Measurements from ENCODE around the gene GPAM.
"Not testable (repeated sequence)": the region's sequence is repeated elsewhere in the genome, so short reads cannot be mapped to it uniquely, and the experiment has no call there.

The GPAM gene

DNA sequence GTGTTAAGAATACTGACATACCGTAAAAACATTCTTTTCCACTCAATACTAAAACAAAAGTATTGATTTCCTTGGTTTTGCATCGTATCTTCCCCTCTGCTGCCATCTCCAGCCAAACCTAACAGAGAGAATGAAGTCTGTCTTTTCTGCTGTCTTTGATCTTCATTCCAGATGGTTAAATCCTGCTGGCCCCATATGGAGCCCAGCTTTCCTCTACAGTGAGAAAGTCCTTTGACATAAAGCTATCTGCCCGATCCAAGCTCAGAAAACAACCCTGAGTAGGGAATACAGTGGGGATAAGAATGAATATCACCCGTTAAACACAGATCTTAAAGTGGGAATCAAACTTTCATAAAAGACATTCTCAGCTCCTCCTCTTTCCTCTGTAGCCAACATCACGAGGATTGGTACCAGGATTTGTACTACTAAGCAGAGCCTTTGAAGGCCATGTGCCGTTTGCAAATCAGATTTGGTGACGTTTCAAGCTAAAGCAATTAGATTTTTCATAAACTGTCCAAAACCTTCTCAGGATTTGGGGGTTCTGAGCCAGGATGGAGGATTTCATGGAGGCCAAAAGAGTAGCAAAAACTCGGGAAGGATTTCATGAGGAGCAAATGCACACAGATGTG is 30.8 kb upstream of the GPAM start:
- no peak for DNase-seq

DNA sequence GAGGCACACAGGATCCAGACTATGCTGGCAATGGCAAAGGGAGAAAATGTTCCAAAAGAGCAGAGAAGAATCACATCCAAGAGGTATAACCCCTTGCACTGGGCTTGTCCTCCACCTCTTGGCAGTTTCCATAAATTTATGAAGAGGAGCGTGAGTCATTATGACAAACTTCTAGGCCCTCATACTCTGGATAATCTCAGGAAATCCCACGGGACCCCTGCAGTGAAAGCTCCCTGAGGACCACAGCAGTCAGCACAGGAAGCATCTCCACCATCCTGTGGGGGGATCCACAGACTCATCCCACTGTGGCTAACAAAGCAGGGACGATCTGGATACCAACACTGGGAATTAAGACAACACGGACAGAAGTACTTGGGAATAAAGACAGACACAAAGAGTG is 30.3 kb upstream of the GPAM start:
- DNase-seq: no peak

DNA sequence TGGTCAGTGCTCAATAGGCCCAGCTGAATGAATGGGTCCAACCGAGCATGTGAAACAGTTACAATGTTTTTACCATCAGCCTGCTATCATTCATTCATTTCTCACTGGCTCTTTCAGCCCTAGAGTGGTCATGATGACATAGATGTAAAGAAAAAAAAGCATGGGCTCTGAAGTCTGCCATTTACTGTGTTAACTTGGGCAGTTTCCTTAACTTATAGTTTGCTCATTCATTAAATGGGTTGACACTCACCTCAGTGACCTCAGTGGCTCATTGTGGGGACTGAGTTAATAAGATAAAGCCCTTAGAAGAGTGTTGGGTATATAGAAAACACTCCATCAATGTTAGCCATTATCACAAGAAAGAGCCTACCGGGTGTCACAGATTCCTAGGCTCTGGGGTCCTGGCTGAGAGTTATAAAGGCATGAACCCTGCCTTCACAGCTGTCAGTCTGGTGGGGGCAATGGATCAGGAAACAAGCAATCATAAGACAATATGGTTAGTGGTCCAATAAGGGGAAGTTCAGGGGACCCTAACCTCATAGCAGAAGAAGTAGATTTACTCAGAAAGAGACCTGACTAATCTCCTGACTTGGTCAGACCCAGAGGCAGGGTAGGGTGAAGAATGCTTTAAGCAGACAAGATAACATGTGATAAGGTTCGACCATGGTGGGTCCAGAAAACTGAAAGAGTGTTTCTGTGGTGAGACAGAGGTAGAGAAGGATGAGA is 29.7 kb upstream of the GPAM start:
- no peak for DNase-seq

DNA sequence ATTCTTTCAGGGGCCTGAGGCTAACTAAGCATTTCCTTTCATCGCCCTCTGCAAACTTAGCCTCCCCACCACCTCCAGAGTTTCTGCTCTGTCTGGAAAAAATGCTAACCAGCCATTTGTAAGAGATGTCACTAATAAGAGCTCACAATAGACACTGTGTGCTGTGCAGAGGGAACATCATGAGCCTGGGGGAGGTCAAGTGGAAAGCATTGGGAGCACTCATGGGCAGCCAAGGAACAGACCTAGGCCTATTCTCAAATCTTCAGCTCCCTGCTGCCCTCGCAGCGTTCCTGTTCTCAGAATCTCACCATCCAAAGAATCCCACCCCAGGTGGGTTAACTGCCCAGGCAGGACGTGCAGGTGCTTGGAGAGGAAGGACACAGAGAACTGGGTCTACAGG is 27.1 kb upstream of the GPAM start:
- no peak for DNase-seq

DNA sequence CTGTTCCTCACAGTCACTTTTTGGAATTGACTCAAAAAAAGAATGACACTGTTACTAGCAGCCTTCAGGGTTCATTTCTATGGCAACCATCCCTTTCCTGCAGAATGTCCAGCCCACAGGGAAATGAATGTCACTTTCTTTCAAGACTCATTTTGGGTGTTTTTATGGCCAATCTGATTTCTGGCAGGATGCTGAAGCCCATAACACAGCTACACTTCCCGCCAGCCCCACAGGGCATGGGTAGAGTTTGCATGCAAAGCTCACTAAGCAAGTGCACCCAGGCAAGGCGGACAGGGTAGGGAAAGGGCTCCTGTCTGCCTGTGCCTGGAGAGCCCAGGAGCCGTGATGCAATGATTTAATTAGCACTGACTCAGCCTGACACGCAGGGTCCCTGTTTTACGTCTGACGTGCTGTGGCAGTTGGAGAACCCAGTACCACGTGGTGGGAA is 26.1 kb upstream of the GPAM start:
- no peak for DNase-seq

DNA sequence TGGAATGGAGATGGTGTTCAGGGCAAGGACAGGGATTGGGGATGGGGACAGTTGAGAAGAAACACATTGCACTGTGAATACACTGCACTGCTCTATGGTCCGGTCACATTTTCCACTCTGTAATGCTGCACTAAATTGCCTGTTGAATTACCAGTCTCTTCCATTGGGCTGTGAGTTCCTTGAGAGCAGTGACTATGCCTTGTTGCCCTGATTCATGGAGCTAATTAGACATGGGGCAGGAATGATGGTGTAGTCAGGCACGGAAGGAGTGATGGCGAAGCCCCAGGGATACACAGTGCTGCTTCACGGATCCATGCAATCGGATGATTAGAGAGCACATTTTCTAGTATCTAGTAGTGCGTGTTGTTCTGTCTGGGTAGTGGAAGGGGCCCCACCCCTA is 25.4 kb upstream of the GPAM start:
- no peak for DNase-seq

GRCh38 chr10:112208292-112208691 is 24.7 kb upstream of the GPAM start:
- no peak for DNase-seq

GRCh38 chr10:112203328-112204076 is 19.9 kb upstream of the GPAM start:
- no peak for DNase-seq

DNA sequence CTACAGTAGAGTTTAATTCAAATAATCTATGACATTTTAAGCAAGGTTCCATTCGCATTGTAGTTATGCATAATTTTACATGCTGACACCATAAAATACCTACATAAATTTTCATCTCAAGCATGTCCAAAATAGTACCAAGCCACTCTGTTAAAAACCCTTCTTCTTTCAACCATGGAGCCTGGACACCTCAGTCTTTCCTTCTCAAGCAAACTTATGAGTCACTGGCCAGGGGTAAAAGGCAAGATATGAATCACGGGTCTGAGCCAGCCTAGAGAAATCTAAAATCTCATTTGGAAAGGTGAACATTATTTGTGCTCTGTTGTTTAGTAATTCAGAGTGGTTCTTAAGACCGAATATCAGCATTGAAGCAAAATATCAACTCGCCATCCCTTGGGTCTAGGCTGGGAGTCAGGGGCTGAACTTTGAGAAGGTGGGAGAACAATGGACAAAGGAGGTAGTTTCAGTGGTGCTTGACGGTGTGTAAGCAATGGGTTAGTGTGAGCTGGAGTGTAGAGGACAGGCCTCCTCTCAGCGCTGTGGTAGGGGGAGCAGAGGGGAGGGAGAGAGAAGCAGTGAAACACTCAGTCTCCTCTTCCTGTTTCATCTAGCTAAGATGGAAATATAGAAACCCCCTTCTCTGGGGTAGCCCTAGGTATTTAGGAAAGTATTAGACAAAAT is 19.1 kb upstream of the GPAM start:
- DNase-seq: no peak

DNA sequence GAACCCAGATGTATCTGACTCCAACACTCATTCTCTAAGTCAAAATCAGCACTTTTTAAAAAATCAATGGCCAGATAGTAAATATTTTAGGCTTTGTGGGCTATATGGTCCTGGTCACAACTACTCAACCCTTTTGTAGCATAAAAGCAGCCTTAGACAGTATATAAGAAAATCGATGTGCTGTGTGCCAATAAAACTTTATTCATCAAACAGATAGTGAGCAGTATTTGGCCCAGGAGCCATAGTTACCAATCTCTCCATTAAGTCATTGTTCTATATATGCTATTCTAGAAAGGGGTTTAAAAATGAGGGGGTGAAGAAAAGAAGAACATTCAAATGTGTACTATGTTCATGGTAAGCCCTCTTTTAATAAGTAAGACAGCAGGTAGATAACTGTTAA is 18.5 kb upstream of the GPAM start:
- no peak for DNase-seq

DNA sequence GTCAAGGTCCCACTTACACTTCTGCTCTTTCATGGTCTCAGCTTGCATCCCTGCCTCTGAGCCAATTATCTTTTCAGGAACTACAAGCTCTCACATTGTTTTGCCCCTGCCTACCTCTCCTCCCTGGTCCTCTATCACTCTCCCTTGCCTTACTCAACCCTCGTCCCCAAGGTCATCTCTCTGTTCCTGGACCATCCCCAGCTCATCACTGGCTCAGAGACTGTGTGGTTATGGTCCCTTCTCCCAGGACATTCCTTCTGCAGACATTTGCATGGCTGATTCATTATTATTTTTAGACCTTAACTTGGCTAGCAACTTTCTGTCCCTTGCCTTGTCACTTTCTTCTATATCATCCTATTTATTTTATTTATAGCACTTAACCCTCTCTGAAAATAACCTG is 17.8 kb upstream of the GPAM start:
- no peak for DNase-seq

DNA sequence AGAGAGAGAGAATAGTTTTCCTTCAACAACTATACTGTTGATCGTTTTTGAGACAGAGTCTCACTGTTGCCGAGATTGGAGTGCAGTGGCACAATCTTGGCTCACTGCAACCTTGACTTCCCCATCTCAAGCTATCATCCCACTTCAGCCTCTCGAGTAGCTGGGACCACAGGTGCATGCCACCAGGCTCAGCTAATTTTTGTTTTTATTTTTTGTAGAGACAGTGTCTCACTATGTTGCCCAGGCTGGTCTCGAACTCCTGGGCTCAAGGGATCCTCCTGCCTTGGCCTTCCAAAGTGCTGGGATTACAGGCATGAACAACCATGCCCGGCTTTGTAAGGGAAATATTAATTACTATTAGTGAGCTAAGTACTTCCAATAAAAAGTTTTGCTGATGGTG is 16.7 kb upstream of the GPAM start:
- DNase-seq: not testable (repeated sequence)

GRCh38 chr10:112197662-112198061 is 14.1 kb upstream of the GPAM start:
- DNase-seq: not testable (repeated sequence)

DNA sequence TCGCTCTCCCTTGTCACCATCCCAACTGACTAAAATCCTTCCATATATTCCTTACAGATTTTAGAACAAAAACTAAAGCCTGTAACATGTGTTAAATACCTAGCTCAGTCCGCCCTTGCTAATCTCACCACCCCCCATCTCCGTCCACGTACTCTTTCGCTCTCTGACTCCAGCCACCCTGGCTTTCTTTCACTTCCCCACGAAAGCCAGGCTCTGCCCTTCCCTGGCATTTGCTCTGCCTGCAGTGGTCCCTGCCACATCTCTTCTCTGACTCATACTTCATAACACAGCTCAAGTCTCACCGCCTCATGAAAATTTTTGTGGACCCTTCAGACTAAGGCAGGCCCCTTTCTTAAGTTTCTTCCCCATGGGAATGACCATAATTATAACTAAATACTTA is 11.7 kb upstream of the GPAM start:
- no peak for DNase-seq

GRCh38 chr10:112191791-112192190 is 8.2 kb upstream of the GPAM start:
- no peak for DNase-seq

DNA sequence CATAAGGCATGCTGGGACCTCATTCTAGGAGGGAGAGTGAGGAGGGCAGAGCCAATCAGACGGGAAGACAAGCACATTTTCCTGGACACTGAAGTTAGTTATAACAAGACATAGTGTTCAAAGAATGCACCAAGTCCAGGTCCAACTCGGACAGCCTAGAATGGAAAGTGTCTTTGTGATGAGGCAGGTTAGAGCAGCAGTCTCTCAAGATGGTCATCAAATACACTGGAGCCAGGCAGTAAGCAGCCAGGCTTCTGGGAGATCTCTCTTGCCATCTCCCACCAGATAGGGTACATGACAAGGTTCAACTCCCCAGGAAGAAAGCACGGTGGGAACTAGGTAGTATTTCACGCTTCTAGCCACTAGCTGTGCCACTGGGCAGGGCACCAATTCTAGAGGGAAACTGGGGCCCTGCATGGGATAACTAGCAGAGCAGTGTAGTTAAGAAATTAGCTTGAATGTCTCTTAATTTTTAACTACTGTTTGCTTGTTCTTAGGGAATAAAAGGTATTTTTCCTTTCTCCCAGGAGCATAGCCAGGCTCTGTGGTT is 7.6 kb upstream of the GPAM start:
- no peak for DNase-seq

DNA sequence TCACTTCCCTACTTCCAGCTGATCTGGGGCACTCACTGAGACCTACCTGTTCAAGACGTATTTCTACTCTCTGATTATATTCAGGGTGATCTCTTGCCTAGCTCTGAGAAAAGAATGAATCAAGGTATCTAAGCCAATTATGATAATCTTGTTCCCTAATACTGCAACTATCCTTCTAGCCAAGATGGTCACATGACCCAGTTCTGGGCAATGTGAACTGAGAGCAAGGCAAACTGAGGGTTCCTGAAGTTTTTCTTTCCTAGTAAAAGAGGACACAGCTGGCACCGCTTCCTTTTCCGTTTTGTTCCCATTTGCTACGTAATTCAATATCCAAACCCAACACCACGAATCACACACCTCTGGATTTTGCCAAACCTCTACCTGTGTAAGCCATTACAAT is 5.9 kb upstream of the GPAM start:
- no peak for DNase-seq

DNA sequence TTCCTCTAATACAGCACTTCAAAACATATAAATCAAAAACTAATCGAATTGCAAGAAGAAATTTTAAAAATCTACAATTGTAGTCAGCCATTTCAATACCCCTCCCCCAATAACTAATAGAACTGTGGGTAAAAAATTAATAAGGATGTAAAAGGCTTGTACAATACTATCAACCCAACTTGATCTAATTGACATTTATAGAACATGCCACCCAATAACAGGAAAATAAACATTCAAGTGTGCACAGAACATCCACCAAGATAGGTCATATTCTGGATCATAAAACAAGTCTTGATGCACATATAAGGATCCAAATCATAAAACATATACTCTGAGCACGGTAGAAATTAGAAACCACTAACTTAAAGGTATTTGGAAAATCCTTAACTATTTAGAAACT is 4.0 kb upstream of the GPAM start:
- no peak for DNase-seq

- DNase-seq: no peak
These were observed 2.4 kb upstream of the GPAM start for GRCh38 chr10:112185959-112186358.

DNA sequence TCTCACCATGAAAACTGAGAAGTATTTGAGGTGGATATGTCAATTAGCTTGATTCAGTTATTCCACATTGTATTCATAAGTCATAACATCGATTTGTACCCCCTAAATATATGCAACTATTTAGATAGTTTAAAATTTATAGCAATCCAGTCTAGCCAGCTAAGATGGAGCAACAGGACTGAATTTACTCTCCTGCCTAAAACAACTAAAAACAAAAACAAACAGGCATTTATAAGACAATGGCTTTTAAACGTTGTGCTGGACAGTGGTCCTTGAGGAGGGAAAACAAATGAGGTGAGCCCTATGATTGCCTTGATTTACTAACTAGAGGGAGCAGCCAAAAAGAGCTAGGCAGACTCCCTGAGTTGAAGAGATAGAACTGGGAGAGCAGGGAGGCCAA is 814 bp upstream of the GPAM start:
- no peak for DNase-seq

DNA sequence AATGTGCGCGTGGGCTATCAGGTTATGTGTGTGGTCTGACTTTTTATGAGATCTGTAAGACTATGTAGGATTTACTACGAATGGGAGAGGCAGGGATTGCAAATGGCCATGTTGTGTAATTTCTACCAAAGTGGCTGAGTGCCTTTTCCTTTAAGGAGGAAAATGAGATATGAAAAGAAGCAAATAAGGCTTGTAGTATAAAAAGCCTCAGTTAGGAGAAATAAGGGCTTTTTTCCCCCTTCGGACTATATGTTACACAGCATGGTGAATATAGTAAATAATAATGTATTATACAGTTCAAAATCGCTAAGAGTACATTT is 447 bp upstream of the GPAM start:
- no peak for DNase-seq

GRCh38 chr10:112182784-112183328 is 709 bp downstream of the GPAM start:
- DNase-seq: no peak

DNA sequence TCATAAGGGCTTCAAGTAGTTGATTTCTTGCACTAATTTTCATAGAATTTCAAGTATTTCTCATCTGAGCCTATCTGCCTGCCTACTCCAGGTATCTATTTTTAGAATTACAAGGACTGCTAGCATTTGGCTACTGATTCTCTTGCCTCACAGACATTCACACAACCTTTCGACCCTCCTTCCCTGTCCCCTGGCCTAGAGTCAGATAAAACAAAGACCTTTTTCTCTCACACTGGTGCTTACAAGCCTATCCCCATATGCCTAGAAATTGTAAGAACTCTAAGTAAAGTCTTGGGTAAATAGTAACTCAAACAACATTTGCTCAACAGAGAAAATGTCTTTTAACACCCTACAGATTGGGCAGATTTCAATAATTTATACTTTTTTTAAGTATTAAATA is 6.3 kb downstream of the GPAM start:
- DNase-seq: no peak
